Neural cell (in vitro differentiated cells): ENCODE data around the gene WDR59. TPM values are rescaled to one million over a fixed set of nuclear protein-coding genes. Genes with fewer than 3 reads are reported as not detected.

Experiments
- H2AFZ ChIP-seq: fragments of 200-600, 300-800 bp; sonication (generic), shearing (Covaris generic); 2 replicates; pipeline ENCODE4 v1.6.0; 2014; ENCODE audit warnings: low read depth, mild to moderate bottlenecking, antibody characterized with exemption, low read length, moderate library complexity
- H3F3A ChIP-seq: fragments of 200-600 bp; shearing (Covaris generic); 2 replicates; pipeline ENCODE4 v1.6.1; 2016; ENCODE audit warnings: mild to moderate bottlenecking, moderate library complexity, mixed read lengths, antibody characterized with exemption, low read length; ENCODE audit not compliant: insufficient read depth, poor library complexity, severe bottlenecking
- H3K27ac ChIP-seq: fragments of 200-600, 300-800 bp; sonication (generic), shearing (Covaris generic); 2 replicates; pipeline ENCODE4 v1.5.1; 2014; ENCODE audit warnings: mild to moderate bottlenecking, low read length, moderate library complexity
- H3K27me3 ChIP-seq: fragments of 300-800, 200-600 bp; sonication (generic), shearing (Covaris generic); 2 replicates; pipeline ENCODE4 v1.6.0; 2014; ENCODE audit warnings: mild to moderate bottlenecking, low read depth, low read length, moderate library complexity; ENCODE audit not compliant: insufficient read depth
- H3K36me3 ChIP-seq: fragments of 300-800, 200-600 bp; sonication (generic), shearing (Covaris generic); 2 replicates; pipeline ENCODE4 v1.5.1; 2014; ENCODE audit warnings: mild to moderate bottlenecking, antibody characterized with exemption, low read length, moderate library complexity; ENCODE audit not compliant: insufficient read depth
- H3K4me2 ChIP-seq: fragments of 300-800, 200-600 bp; sonication (generic), shearing (Covaris generic); 2 replicates; pipeline ENCODE4 v1.6.0; 2014; ENCODE audit warnings: mild to moderate bottlenecking, low read length
- H3K4me3 ChIP-seq: fragments of 300-800, 200-600 bp; sonication (generic), shearing (Covaris generic); 2 replicates; pipeline ENCODE4 v1.5.1; 2014; ENCODE audit warnings: mild to moderate bottlenecking, low read length, moderate library complexity
- H3K79me2 ChIP-seq: fragments of 200-600 bp; shearing (Covaris generic); replicated peaks from 2 replicates; pipeline ENCODE4 v1.6.0; 2014; ENCODE audit warnings: mild to moderate bottlenecking, low read length, moderate library complexity; ENCODE audit not compliant: insufficient read depth
- H3K9ac ChIP-seq: fragments of 300-800, 200-600 bp; sonication (generic), shearing (Covaris generic); 2 replicates; pipeline ENCODE4 v1.6.1; 2016; ENCODE audit warnings: mild to moderate bottlenecking, low read length, mixed read lengths
- H3K9me2 ChIP-seq: fragments of 200-600 bp; shearing (Covaris generic); 2 replicates; pipeline ENCODE4 v1.6.1; 2016; ENCODE audit warnings: mild to moderate bottlenecking, low read length, mixed read lengths; ENCODE audit not compliant: insufficient read depth
- H3K9me3 ChIP-seq: fragments of 200-600, 300-800 bp; sonication (generic), shearing (Covaris generic); 2 replicates; pipeline ENCODE4 v1.6.1; 2016; ENCODE audit warnings: mild to moderate bottlenecking, mixed run types, low read length, moderate library complexity, mixed read lengths
- H4K20me1 ChIP-seq: fragments of 200-600 bp; shearing (Covaris generic); 2 replicates; pipeline ENCODE4 v1.6.1; 2016; ENCODE audit warnings: mild to moderate bottlenecking, mixed run types; ENCODE audit not compliant: insufficient read depth
- EP300 ChIP-seq: fragments of 450-650 bp; conservative IDR thresholded peaks from 2 replicates; pipeline ENCODE4 v1.6.1; 2014; ENCODE audit warnings: antibody characterized with exemption, mild to moderate bottlenecking, moderate library complexity; ENCODE audit not compliant: poor library complexity, severe bottlenecking
- EZH2 ChIP-seq: fragments of 200-600, 300-800 bp; shearing (Covaris generic), sonication (generic); IDR thresholded peaks from 2 replicates; pipeline ENCODE4 v1.6.1; 2014; ENCODE audit warnings: antibody characterized with exemption, low read length, borderline replicate concordance, mild to moderate bottlenecking; ENCODE audit not compliant: insufficient read depth, poor library complexity, severe bottlenecking
- MXI1 ChIP-seq: fragments of 450-650 bp; conservative IDR thresholded peaks from 2 replicates; pipeline ENCODE4 v1.6.1; 2014; ENCODE audit warnings: antibody characterized with exemption, mild to moderate bottlenecking; ENCODE audit not compliant: poor library complexity, severe bottlenecking
- POLR2AphosphoS5 ChIP-seq: IDR thresholded peaks from 2 replicates; pipeline ENCODE4 v1.6.1; 2012
- RAD21 ChIP-seq: fragments of 450-650 bp; conservative IDR thresholded peaks from 2 replicates; pipeline ENCODE4 v1.6.1; 2014; ENCODE audit warnings: antibody characterized with exemption, mild to moderate bottlenecking, moderate library complexity
- SMC3 ChIP-seq: fragments of 450-650 bp; conservative IDR thresholded peaks from 2 replicates; pipeline ENCODE4 v1.6.1; 2014; ENCODE audit warnings: antibody characterized with exemption, mild to moderate bottlenecking, moderate library complexity; ENCODE audit not compliant: poor library complexity
- TAF1 ChIP-seq: IDR thresholded peaks from 2 replicates; pipeline ENCODE4 v1.6.1; 2012; ENCODE audit warnings: low read depth
- polyA plus RNA-seq: library from polyadenylated mRNA; depleted of rRNA; stranded (reverse); fragments of >200 nt; gene quantifications from 2 replicates; pipeline ENCODE4 v1.2.3, GENCODE V29; 2014
- TF ChIP-seq, protein P1 (sequence below): IDR thresholded peaks from 2 replicates; pipeline ENCODE4 v1.6.1; 2012; ENCODE audit warnings: borderline replicate concordance
- TF ChIP-seq, protein P2 (sequence below): fragments of 450-650 bp; IDR thresholded peaks from 2 replicates; pipeline ENCODE4 v1.5.1; 2014; ENCODE audit warnings: antibody characterized with exemption, mild to moderate bottlenecking, moderate library complexity; ENCODE audit not compliant: poor library complexity, severe bottlenecking

Gene WDR59
- polyA plus RNA-seq, 1 donor from 2014 or later: 20.3 TPM

DNA sequence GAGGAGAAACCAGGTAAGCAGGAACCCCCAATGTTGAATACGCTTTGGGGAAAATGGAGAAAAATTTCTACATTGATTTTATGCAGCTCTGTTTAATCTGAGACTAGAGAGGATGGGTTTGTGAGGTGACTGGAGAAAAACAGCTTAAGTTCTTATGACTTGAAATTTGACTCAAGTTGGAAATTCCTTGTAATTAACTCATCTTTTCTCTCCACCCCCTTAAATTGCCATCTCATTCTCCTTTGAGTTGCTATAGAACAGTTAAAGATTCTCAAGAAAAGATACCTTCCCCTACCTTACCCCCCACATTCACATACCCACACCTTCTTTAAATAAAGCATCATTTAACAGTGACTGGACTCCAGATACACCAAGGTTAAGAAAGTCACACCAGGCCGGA lies 38.1 kb upstream of the WDR59 start:
- Histone ChIP-seq H3K27ac (no peak overlapping the region), H3K79me2 (peaks cover 72% of the 10 kb centered on the region), H4K20me1 (peaks cover 5% of the 10 kb centered on the region), H3K27me3 (no peaks in the 10 kb centered on the region), H2AFZ (no peak overlapping the region), H3K9me3 (peaks cover 6% of the 10 kb centered on the region), H3K36me3 (no peaks in the 10 kb centered on the region), H3K9me2 (no peaks in the 10 kb centered on the region), H3K4me2 (no peak overlapping the region), H3K4me3 (no peak overlapping the region), H3F3A (no peaks in the 10 kb centered on the region), H3K9ac (no peak overlapping the region)
- TF ChIP-seq SMC3 (no peak), POLR2AphosphoS5 (no peak), TAF1 (no peak), MXI1 (no peak), EP300 (no peak), RAD21 (no peak), EZH2 (no peak)
- TF ChIP-seq, protein P1, sequence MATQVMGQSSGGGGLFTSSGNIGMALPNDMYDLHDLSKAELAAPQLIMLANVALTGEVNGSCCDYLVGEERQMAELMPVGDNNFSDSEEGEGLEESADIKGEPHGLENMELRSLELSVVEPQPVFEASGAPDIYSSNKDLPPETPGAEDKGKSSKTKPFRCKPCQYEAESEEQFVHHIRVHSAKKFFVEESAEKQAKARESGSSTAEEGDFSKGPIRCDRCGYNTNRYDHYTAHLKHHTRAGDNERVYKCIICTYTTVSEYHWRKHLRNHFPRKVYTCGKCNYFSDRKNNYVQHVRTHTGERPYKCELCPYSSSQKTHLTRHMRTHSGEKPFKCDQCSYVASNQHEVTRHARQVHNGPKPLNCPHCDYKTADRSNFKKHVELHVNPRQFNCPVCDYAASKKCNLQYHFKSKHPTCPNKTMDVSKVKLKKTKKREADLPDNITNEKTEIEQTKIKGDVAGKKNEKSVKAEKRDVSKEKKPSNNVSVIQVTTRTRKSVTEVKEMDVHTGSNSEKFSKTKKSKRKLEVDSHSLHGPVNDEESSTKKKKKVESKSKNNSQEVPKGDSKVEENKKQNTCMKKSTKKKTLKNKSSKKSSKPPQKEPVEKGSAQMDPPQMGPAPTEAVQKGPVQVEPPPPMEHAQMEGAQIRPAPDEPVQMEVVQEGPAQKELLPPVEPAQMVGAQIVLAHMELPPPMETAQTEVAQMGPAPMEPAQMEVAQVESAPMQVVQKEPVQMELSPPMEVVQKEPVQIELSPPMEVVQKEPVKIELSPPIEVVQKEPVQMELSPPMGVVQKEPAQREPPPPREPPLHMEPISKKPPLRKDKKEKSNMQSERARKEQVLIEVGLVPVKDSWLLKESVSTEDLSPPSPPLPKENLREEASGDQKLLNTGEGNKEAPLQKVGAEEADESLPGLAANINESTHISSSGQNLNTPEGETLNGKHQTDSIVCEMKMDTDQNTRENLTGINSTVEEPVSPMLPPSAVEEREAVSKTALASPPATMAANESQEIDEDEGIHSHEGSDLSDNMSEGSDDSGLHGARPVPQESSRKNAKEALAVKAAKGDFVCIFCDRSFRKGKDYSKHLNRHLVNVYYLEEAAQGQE: no peak
- TF ChIP-seq, protein P2, sequence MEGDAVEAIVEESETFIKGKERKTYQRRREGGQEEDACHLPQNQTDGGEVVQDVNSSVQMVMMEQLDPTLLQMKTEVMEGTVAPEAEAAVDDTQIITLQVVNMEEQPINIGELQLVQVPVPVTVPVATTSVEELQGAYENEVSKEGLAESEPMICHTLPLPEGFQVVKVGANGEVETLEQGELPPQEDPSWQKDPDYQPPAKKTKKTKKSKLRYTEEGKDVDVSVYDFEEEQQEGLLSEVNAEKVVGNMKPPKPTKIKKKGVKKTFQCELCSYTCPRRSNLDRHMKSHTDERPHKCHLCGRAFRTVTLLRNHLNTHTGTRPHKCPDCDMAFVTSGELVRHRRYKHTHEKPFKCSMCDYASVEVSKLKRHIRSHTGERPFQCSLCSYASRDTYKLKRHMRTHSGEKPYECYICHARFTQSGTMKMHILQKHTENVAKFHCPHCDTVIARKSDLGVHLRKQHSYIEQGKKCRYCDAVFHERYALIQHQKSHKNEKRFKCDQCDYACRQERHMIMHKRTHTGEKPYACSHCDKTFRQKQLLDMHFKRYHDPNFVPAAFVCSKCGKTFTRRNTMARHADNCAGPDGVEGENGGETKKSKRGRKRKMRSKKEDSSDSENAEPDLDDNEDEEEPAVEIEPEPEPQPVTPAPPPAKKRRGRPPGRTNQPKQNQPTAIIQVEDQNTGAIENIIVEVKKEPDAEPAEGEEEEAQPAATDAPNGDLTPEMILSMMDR: no peak

DNA sequence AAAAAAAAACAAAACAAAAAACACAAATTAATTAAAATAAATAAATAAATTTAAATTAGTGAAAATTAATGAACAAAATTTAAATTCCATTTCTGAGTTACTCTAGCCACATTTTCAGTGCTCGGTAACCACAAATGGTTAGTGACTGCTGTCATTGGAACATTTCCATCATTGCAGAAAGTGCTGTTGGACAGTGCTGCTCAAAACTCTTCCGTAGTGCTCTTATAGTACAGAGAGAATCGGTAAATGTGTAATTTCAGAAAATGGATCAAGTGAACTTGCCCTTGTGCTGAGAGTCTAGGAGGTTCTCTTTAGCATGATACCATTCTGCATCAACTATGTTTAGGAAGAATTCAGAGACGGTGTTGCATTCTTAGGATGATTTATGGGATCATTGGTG lies 37.6 kb upstream of the WDR59 start:
- H3K27ac ChIP-seq: no peak overlapping the region
- H3K36me3 ChIP-seq: no peaks in the 10 kb centered on the region
- peaks cover 72% of the 10 kb centered on the region for H3K79me2 ChIP-seq
- no peak overlapping the region for H2AFZ ChIP-seq
- H3K27me3 ChIP-seq: no peaks in the 10 kb centered on the region
- H3K4me2 ChIP-seq: no peak overlapping the region
- peaks cover 2% of the 10 kb centered on the region for H4K20me1 ChIP-seq
- H3K9ac ChIP-seq: no peak overlapping the region
- no peaks in the 10 kb centered on the region for H3F3A ChIP-seq
- peaks cover 6% of the 10 kb centered on the region for H3K9me3 ChIP-seq
- TF ChIP-seq, protein P1: no peak
- TF ChIP-seq MXI1 (no peak), POLR2AphosphoS5 (no peak), EP300 (no peak), RAD21 (no peak), TAF1 (no peak), SMC3 (no peak), EZH2 (no peak)
- TF ChIP-seq, protein P2: no peak
- no peaks in the 10 kb centered on the region for H3K9me2 ChIP-seq
- H3K4me3 ChIP-seq: no peak overlapping the region
